Esophagus squamous epithelium (tissue), 5 donors: Measurements from ENCODE around the gene KANSL1. TPM values are rescaled to one million over a fixed set of nuclear protein-coding genes. Genes with fewer than 3 reads are reported as not detected.
"Not testable (repeated sequence)": the region's sequence is repeated elsewhere in the genome, so short reads cannot be mapped to it uniquely, and the experiment has no call there.

Experiments used
- DNase-seq: peaks from one replicate; lab custom pipeline; 2025; lab: John Stamatoyannopoulos, UW
- H3K27ac ChIP-seq, 4 donors: fragments of 200-600 bp; sonication (generic); one replicate each; pipeline ENCODE4 v1.5.1; 2016 to 2019; ENCODE audit warnings: mild to moderate bottlenecking in 1 of 4
- H3K27me3 ChIP-seq, 4 donors: fragments of 200-600 bp; sonication (generic); 1 replicate in 3 of 4; 2 replicates in 1 of 4; pipeline versions ENCODE4 v1.5.1 to v1.6.0; 2017 to 2021; ENCODE audit warnings: antibody characterized with exemption in 1 of 4
- H3K36me3 ChIP-seq, 3 donors: fragments of 200-600 bp; sonication (generic); one replicate each; pipeline ENCODE4 v1.5.1; 2016 to 2019
- H3K4me1 ChIP-seq, 3 donors: fragments of 200-600 bp; sonication (generic); one replicate each; pipeline ENCODE4 v1.5.1; 2017 to 2019
- H3K4me3 ChIP-seq, 4 donors: fragments of 200-600 bp; sonication (generic); 1 replicate in 3 of 4; 2 replicates in 1 of 4; pipeline ENCODE4 v1.5.1; 2016 to 2019; ENCODE audit warnings: mild to moderate bottlenecking in 2 of 4, moderate library complexity in 1 of 4
- H3K9me3 ChIP-seq, 3 donors: fragments of 200-600 bp; sonication (generic); one replicate each; pipeline ENCODE4 v1.5.1; 2016 to 2019
- POLR2A ChIP-seq, 4 donors: fragments of 450-650 bp; IDR thresholded peaks; one replicate each; pipeline ENCODE4 v1.6.1; 2017; ENCODE audit warnings: antibody characterized with exemption in 4 of 4, mild to moderate bottlenecking in 4 of 4, moderate library complexity in 3 of 4
- WGBS, 2 donors: methylation state at CpG; one replicate each; pipeline ENCODE4 v1.1.5; 2018; 5-methylcytosine and 5-hydroxymethylcytosine counted together
- intact Hi-C: fragments of 100-400 bp; cut with DNase I; formaldehyde crosslinking; loops from one replicate; pipeline ENCODE4 v1.15.0; 2022
- total RNA-seq, 4 donors: library from RNA; depleted of rRNA; stranded (reverse); fragments of >200 nt; gene quantifications; one replicate each; pipeline ENCODE4 v1.1.0, GENCODE V29; 2016
- TF ChIP-seq, protein P1 (sequence below), 6 experiments: fragments of 450-650 bp in 4 of 6; fragments of 200-600 bp in 2 of 6; sonication (generic) in 2 of 6; IDR thresholded peaks; one replicate each; pipeline ENCODE4 v1.5.1; 2016 to 2019; ENCODE audit warnings: antibody characterized with exemption in 6 of 6, mild to moderate bottlenecking in 4 of 6, moderate library complexity in 4 of 6
- donor health status: DM: yes; HTN: yes; CAD: no.

Gene KANSL1
- total RNA-seq, 4 donors from 2014 or later = 31.0 to 79.0 (median 51.8) TPM

GRCh38 chr17:46182961-46183360 is 10.3 kb downstream of the KANSL1 start:
- intact Hi-C loops = no loop called here
- Histone ChIP-seq H3K27ac (peak overlapping the region in 1 of 4 donors; percentile 27), H3K9me3 (no peaks in the 10 kb centered on the region), H3K36me3 (no peaks in the 10 kb centered on the region), H3K4me1 (peaks cover 10 to 100% (median 54%) of the 10 kb centered on the region in 3 donors), H3K4me3 (no peak overlapping the region), H3K27me3 (no peaks in the 10 kb centered on the region)
- 83 to 88% methylated on average over 3 of the region's 3 CpGs for WGBS, 2 donors
- TF ChIP-seq POLR2A (IDR thresholded peaks at IDR 0.05) = no peak
- TF ChIP-seq, protein P1, sequence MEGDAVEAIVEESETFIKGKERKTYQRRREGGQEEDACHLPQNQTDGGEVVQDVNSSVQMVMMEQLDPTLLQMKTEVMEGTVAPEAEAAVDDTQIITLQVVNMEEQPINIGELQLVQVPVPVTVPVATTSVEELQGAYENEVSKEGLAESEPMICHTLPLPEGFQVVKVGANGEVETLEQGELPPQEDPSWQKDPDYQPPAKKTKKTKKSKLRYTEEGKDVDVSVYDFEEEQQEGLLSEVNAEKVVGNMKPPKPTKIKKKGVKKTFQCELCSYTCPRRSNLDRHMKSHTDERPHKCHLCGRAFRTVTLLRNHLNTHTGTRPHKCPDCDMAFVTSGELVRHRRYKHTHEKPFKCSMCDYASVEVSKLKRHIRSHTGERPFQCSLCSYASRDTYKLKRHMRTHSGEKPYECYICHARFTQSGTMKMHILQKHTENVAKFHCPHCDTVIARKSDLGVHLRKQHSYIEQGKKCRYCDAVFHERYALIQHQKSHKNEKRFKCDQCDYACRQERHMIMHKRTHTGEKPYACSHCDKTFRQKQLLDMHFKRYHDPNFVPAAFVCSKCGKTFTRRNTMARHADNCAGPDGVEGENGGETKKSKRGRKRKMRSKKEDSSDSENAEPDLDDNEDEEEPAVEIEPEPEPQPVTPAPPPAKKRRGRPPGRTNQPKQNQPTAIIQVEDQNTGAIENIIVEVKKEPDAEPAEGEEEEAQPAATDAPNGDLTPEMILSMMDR (IDR thresholded peaks at IDR 0.05) = no peak
- DNase-seq = no peak

DNA sequence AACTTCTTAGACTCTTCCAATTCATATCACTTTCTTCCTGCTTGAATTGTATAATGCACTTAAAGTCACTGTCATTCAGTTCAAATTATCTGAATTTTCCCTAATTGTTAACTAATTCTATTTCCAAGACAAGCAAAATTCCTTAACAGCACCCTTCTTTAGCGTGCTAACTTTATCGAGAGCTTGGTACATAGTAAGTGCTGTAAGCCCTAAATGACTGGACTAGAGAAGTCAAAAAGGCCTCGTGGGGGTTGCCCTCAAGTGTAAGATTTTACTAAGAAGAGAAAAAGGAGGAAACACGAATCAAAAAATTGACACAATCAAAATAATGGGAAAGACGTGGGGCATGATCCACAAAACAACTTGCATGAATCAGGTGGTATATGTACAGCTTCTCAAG is 11.3 kb downstream of the KANSL1 start:
- DNase-seq = no peak
- Histone ChIP-seq H3K36me3 (no peaks in the 10 kb centered on the region), H3K27ac (no peak overlapping the region), H3K9me3 (no peaks in the 10 kb centered on the region), H3K4me3 (no peak overlapping the region), H3K27me3 (no peaks in the 10 kb centered on the region), H3K4me1 (peaks cover 10 to 99% (median 51%) of the 10 kb centered on the region in 3 donors)
- intact Hi-C loops = no loop called here
- WGBS, 2 donors = 60 to 66% methylated on average over 5 of the region's 5 CpGs
- no peak for TF ChIP-seq POLR2A (IDR thresholded peaks at IDR 0.05)
- TF ChIP-seq, protein P1 (IDR thresholded peaks at IDR 0.05) = no peak

GRCh38 chr17:46181316-46181715 is 11.9 kb downstream of the KANSL1 start:
- H3K27me3 ChIP-seq, H3K27ac ChIP-seq, DNase-seq, H3K4me3 ChIP-seq, intact Hi-C loops, H3K9me3 ChIP-seq, H3K36me3 ChIP-seq: not testable (repeated sequence)
- WGBS, 2 donors = 91 to 92% methylated on average over 14 of the region's 14 CpGs
- H3K4me1 ChIP-seq = peaks cover 10 to 99% (median 51%) of the 10 kb centered on the region in 3 donors

DNA sequence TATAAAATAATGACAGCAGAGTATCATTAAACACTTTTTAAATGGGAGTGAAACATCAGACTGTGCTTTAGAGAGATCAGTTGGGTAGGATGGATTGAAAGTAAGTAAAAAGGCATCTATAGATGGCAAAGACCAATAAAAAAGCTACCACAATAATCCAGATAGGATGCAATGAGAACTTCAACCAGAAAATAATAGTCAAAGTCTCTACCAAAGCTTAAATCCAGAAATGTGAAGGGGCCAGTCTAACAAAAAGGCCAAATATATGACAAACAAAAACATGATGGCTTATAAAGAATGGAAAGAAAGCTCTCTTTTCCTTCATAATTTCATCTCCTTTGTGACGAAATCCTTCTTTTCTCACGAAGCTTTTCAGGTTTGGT is 12.3 kb downstream of the KANSL1 start:
- H3K4me3 ChIP-seq = no peak overlapping the region
- TF ChIP-seq, protein P1 (IDR thresholded peaks at IDR 0.05) = no peak
- no peak for TF ChIP-seq POLR2A (IDR thresholded peaks at IDR 0.05)
- H3K27ac ChIP-seq = no peak overlapping the region
- H3K27me3 ChIP-seq = no peaks in the 10 kb centered on the region
- H3K9me3 ChIP-seq = no peaks in the 10 kb centered on the region
- H3K4me1 ChIP-seq = peaks cover 10 to 99% (median 55%) of the 10 kb centered on the region in 3 donors
- DNase-seq = no peak
- 55 to 72% methylated on average over 2 of the region's 2 CpGs for WGBS, 2 donors
- intact Hi-C loops = no loop called here
- H3K36me3 ChIP-seq = no peaks in the 10 kb centered on the region

GRCh38 chr17:46180185-46180891 is 12.9 kb downstream of the KANSL1 start:
- H3K9me3 ChIP-seq, DNase-seq, intact Hi-C loops, H3K27me3 ChIP-seq, H3K4me3 ChIP-seq, H3K36me3 ChIP-seq: not testable (repeated sequence)
- H3K27ac ChIP-seq = peak overlapping the region in 1 of 4 donors; percentile 42
- 89 to 91% methylated on average over 16 of the region's 16 CpGs for WGBS, 2 donors
- H3K4me1 ChIP-seq = peaks cover 10 to 99% (median 57%) of the 10 kb centered on the region in 3 donors

- TF ChIP-seq POLR2A (IDR thresholded peaks at IDR 0.05) = no peak
- TF ChIP-seq, protein P1 (IDR thresholded peaks at IDR 0.05) = no peak
- WGBS, 2 donors = 51 to 71% methylated on average over 9 to 11 of the region's 11 CpGs
- H3K27me3 ChIP-seq = no peaks in the 10 kb centered on the region
- H3K36me3 ChIP-seq = no peaks in the 10 kb centered on the region
- no peaks in the 10 kb centered on the region for H3K9me3 ChIP-seq
- H3K4me3 ChIP-seq = no peak overlapping the region
- H3K27ac ChIP-seq = peak overlapping the region in 1 of 4 donors; percentile 42
- H3K4me1 ChIP-seq = peaks cover 4 to 98% (median 53%) of the 10 kb centered on the region in 3 donors
- no peak for DNase-seq
- intact Hi-C loops = no loop called here
These were observed 13.7 kb downstream of the KANSL1 start for GRCh38 chr17:46179375-46179999.
